HL-60 (cell line): ENCODE results near the gene INAFM2.

Source experiments
- DNase-seq, 2 experiments: peaks; one replicate each; pipeline ENCODE4 v3.0.0-alpha.2; 2010 to 2020; ENCODE audit warnings: low read depth in 1 of 2, low spot score in 1 of 2
- H3K27ac ChIP-seq: fragments of 250-450 bp; sonication (Bioruptor Pico); replicated peaks from 2 replicates; pipeline ENCODE4 v1.5.1; 2020; ENCODE audit warnings: mild to moderate bottlenecking, moderate library complexity
- H3K27me3 ChIP-seq: fragments of 250-450 bp; sonication (Bioruptor Pico); 2 replicates; pipeline ENCODE4 v1.5.1; 2021; ENCODE audit warnings: mild to moderate bottlenecking, moderate library complexity; ENCODE audit not compliant: insufficient read depth, poor library complexity, severe bottlenecking
- H3K4me3 ChIP-seq: replicated peaks from 2 replicates; pipeline ENCODE4 v1.5.1; 2011; ENCODE audit warnings: mild to moderate bottlenecking, control low read depth, low read length; ENCODE audit not compliant: insufficient read depth
- CTCF ChIP-seq: IDR thresholded peaks from one replicate; pipeline ENCODE4 v1.5.1; 2011; ENCODE audit warnings: low read length, control low read depth, inconsistent platforms; ENCODE audit not compliant: insufficient read depth
- GABPA ChIP-seq: IDR thresholded peaks from 2 replicates; pipeline ENCODE4 v1.6.1; 2012; ENCODE audit warnings: low read depth
- POLR2AphosphoS5 ChIP-seq: IDR thresholded peaks from 2 replicates; pipeline ENCODE4 v1.6.1; 2012; ENCODE audit warnings: low read depth
- REST ChIP-seq: IDR thresholded peaks from 2 replicates; pipeline ENCODE4 v1.6.1; 2012; ENCODE audit warnings: low read depth; ENCODE audit not compliant: insufficient replicate concordance
- SPI1 ChIP-seq: IDR thresholded peaks from 2 replicates; pipeline ENCODE4 v1.6.1; 2012; ENCODE audit warnings: low read depth, mild to moderate bottlenecking, borderline replicate concordance

The INAFM2 gene

GRCh38 chr15:40357723-40358470, 34.4 kb downstream of the INAFM2 start, which contains the start of gene DISP2:
Gene DISP2, plus strand, starts transcription at chr15:40358219. Its CDS starts 103 bp downstream, at chr15:40358322.
- DNase-seq: peak in 1 of 2 experiments; percentile 77
- Histone ChIP-seq H3K27me3 (no peaks in the 10 kb centered on the region), H3K4me3 (peak within 1 kb of the TSS; percentile 52), H3K27ac (no peak within 1 kb of the TSS)
- TF ChIP-seq CTCF (no peak), REST (peak; percentile 93)

- Histone ChIP-seq H3K27ac (no peak overlapping the region), H3K4me3 (peak overlapping the region; percentile 52), H3K27me3 (no peaks in the 10 kb centered on the region)
- DNase-seq: peak in 1 of 2 experiments; percentile 18
- TF ChIP-seq SPI1 (no peak), CTCF (no peak), GABPA (no peak), POLR2AphosphoS5 (no peak), REST (no peak)
Measured at GRCh38 chr15:40358471-40359353, 35.2 kb downstream of the INAFM2 start.

- no peak for TF ChIP-seq GABPA
- no peak for TF ChIP-seq SPI1
- no peak for TF ChIP-seq CTCF
- no peak for TF ChIP-seq REST
- no peak for TF ChIP-seq POLR2AphosphoS5
- DNase-seq: no peak
- no peak overlapping the region for H3K4me3 ChIP-seq
Measured at GRCh38 chr15:40360015-40360414, 36.5 kb downstream of the INAFM2 start.

More at GRCh38 chr15:40360015-40360414, 36.5 kb downstream of the INAFM2 start:
- Histone ChIP-seq H3K27ac (no peak overlapping the region), H3K27me3 (no peaks in the 10 kb centered on the region)
